HUES64 (cell line): Measurements from ENCODE around the gene C1GALT1.

Source experiments
- H3K27ac ChIP-seq: 2 replicates; pipeline ENCODE4 v1.7.0; 2013; ENCODE audit warnings: low read depth, low read length, inconsistent platforms
- H3K27me3 ChIP-seq: 2 replicates; pipeline ENCODE4 v1.6.1; 2013; ENCODE audit warnings: mild to moderate bottlenecking, low read length; ENCODE audit not compliant: insufficient read depth
- H3K36me3 ChIP-seq: 2 replicates; pipeline ENCODE4 v1.6.1; 2013; ENCODE audit warnings: mild to moderate bottlenecking, low read length; ENCODE audit not compliant: insufficient read depth
- H3K4me1 ChIP-seq: 2 replicates; pipeline ENCODE4 v1.6.1; 2013; ENCODE audit warnings: mild to moderate bottlenecking, low read length, moderate library complexity; ENCODE audit not compliant: insufficient read depth
- H3K4me3 ChIP-seq: 2 replicates; pipeline ENCODE4 v1.5.1; 2013; ENCODE audit warnings: mild to moderate bottlenecking, low read length, moderate library complexity
- H3K9ac ChIP-seq: 2 replicates; pipeline ENCODE4 v1.6.1; 2013; ENCODE audit warnings: mild to moderate bottlenecking, low read depth, low read length
- H3K9me3 ChIP-seq: 2 replicates; pipeline ENCODE4 v1.6.1; 2013; ENCODE audit warnings: low read depth, low read length; ENCODE audit not compliant: insufficient read depth
- WGBS: fragments of 150-250, 120-280 bp; methylation state at CpG from one replicate; pipeline ENCODE4 v1.1.7; 2013; ENCODE audit warnings: missing lambda C conversion rate; 5-methylcytosine and 5-hydroxymethylcytosine counted together

Gene C1GALT1

DNA sequence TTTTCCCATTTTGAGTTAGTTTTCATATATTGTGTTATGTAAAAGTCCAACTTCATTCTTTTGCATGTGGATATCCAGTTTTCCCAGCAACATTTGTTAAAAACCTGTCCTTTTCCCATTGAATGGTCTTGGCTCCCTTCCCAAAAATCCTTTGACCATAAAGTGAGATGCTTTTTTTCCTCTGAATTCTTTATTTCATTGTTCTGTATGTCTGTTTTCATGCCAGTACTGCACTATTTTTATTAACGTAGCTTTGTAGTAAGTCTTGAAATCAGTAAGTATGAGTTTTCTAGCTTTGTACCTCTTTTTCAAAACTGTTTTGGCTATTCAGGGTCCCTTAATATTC, 20.0 kb downstream of the C1GALT1 start:
- Histone ChIP-seq H3K4me1 (peaks cover 63% of the 10 kb centered on the region), H3K27me3 (no peaks in the 10 kb centered on the region), H3K9me3 (no peaks in the 10 kb centered on the region), H3K36me3 (no peaks in the 10 kb centered on the region), H3K4me3 (no peak overlapping the region), H3K27ac (peak overlapping the region; percentile 61), H3K9ac (no peak overlapping the region)
- WGBS = 100% methylated on average over 1 of the region's 1 CpG

DNA sequence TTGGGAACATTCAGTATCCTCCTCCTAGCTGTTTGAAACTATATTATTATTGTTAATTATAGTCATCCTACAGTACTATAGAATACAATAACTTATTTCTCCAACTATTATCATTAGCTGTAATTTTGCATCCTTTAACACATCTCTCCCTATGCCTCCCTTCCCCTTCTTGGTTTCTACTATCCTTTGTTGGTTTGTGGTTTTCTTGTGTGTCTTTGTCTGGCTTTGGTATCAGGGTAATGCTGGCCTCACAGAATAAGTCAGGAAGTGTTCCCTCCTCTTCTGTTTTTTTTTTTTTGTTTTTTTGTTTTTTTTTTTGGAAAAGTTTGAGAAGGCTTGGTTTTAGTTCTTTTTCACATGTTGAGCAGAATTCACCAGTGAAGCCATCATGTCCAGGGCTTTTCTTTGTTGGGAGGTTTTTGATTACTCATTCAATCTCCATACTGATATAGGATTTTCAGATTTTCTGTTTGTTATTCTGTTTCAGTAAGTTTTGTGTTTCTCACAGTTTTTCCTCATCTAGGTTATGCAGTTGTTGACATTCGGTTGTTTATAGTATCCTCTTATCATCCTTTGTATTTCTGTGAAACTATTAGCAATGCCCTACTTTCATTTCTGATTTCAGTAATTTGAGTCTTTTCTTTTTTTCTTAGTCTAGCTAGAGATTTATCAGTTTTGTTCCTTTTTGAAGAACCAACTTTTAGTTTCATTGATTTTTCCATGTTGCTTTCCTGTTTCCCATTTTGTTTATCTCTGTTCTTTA, 21.6 kb downstream of the C1GALT1 start:
- Histone ChIP-seq H3K36me3 (no peaks in the 10 kb centered on the region), H3K27me3 (no peaks in the 10 kb centered on the region), H3K4me1 (peaks cover 80% of the 10 kb centered on the region), H3K9ac (no peak overlapping the region), H3K9me3 (no peaks in the 10 kb centered on the region), H3K4me3 (no peak overlapping the region), H3K27ac (no peak overlapping the region)
- WGBS = no CpG with 5 or more reads among the region's 1 CpG

DNA sequence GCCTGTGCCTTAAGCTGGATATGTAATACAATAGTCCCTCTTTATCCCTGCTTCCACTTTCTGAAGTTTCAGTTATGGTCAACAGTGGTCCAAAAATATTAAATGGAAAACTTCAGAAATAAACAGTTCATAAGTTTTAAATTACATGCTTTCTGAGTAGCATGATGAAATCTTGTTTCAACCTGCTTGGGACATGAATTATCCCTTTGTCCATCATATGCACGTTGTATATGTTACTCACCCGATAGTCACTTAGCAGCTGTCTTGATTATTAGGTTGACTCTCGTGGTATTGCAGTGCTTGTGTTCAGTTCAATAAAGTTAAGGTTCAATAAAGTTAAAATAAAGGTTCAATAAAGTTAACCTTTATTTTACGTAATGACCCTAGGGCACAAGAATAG, 25.5 kb downstream of the C1GALT1 start:
- peak overlapping the region; percentile 100 for H3K27ac ChIP-seq
- H3K9ac ChIP-seq = no peak overlapping the region; the same call in 1 of the 2 replicates
- no peaks in the 10 kb centered on the region for H3K9me3 ChIP-seq
- H3K36me3 ChIP-seq = peaks cover 2% of the 10 kb centered on the region; the same call in 1 of the 2 replicates
- no peaks in the 10 kb centered on the region for H3K27me3 ChIP-seq
- 90% methylated on average over 4 of the region's 4 CpGs for WGBS
- peaks cover 95% of the 10 kb centered on the region for H3K4me1 ChIP-seq
- H3K4me3 ChIP-seq = no peak overlapping the region

DNA sequence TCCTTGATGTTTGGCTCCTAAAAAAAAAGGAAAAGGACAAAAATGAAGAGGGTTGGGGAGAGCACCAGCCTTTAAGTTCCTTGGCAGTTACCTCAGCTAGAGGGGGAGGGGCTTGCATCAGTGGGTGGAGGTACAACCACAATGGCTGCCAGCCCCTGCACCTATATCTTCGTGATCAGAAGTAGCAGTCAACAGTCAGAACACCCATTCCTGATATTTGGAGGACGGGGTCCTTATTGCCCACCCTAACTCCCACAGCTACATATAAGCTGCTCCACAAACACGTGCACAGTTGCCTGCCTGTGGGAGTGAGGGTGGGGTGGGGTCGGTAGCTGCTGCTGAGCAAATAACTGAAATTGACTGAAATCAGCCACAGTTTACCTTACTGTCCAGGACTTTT, 26.2 kb downstream of the C1GALT1 start:
- 45% methylated on average over 4 of the region's 4 CpGs for WGBS
- H3K4me3 ChIP-seq = peak overlapping the region; percentile 18; the same call in 1 of the 2 replicates
- H3K27me3 ChIP-seq = no peaks in the 10 kb centered on the region
- no peaks in the 10 kb centered on the region for H3K9me3 ChIP-seq
- peaks cover 95% of the 10 kb centered on the region for H3K4me1 ChIP-seq
- H3K9ac ChIP-seq = peak overlapping the region; percentile 38; the same call in 1 of the 2 replicates
- H3K36me3 ChIP-seq = peaks cover 3% of the 10 kb centered on the region; the same call in 1 of the 2 replicates
- H3K27ac ChIP-seq = peak overlapping the region; percentile 100

DNA sequence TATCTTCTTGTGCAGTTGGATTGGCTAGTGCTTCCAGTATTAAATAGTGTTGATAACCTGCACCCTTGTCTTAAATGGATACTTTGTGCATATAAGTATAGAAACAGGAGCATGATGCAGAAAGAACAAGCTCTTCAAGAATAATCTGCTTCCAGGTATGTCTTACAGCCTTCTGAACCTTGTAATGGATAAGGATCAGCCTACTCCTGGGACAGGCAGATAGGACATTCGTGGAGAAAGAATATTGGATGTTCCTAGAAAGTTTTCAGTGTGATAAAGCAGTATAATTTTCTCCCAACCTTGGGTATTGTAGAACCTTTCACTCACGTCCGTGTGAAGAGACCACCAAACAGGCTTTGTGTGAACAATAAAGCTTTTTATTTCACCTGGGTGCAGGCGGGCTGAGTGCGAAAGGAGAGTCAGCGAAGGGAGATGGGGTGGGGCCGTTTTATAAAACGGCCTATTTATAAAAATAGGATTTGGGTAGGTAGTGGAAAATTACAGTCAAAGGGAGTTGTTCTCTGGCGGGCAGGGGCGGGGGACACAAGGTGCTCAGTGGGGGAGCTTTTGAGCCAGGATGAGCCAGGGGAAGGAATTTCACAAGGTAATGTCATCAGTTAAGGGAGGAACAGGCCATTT, 27.2 kb downstream of the C1GALT1 start:
- H3K27ac ChIP-seq = peak overlapping the region; percentile 100
- H3K9ac ChIP-seq = peak overlapping the region; percentile 78
- 0 out of 2 replicates have a peak overlapping the region, but pooled peaks have one; percentile 17 for H3K4me3 ChIP-seq
- peaks cover 6% of the 10 kb centered on the region; the same call in 1 of the 2 replicates for H3K36me3 ChIP-seq
- H3K4me1 ChIP-seq = peaks cover 96% of the 10 kb centered on the region
- 15% methylated on average over 10 of the region's 10 CpGs for WGBS
- no peaks in the 10 kb centered on the region for H3K9me3 ChIP-seq
- no peaks in the 10 kb centered on the region for H3K27me3 ChIP-seq

DNA sequence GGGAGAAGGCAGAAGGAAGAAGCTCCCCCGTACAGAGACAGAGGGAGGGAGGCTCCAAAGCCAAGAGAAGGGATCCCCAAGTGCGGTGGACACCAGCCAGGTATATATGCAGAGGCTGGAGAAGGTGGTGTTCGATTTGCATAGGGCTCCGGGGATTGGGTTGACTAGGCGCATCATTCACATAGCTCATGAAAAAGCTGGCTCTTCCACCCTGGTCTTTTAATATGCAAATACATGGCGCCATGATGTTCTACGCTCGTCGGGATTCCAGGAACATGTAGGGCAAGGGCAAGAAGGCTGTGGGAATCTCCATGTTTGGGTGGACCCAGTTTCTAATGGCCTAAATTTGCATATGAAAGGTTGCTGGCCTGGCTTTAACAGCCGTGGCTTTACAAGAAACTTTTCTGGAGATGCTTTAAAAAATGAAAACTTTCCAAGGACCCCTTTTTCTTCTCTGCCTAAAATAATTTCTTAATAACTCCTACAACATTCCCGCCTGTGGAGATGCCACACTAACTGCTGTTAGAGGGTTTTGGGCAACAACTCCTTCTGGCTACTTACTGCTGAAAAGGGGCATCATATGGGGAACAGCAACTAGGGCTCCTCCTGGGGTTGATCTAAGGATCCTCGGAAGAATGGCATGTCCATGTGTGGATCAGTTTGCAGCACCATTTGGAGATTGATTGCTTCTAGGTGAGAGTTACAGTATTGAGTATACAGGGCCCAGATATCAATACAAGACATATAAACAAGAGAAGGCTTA, 28.3 kb downstream of the C1GALT1 start:
- peak overlapping the region; percentile 100 for H3K27ac ChIP-seq

DNA sequence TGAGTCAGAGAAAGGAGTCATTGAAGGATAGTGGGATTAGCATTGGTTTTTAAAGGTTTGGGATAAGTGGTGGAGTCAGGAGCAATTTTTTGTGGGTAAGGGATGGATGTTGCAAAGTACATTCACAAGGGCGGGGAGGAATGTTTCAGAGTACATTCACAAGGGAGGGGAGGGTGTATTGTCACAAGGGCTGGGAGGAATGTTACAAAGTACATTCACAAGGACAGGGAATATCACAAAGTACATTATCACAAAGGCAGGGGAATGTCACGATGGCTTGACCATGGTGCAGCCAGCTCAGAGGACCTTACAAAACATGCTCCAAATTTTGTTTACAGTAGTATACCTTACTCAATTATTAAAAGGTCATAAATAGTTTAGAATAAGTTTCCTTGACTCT, 30.3 kb downstream of the C1GALT1 start:
- WGBS = 76% methylated on average over 2 of the region's 2 CpGs

More for the DNA sequence above, 28.3 kb downstream of the C1GALT1 start:
- Histone ChIP-seq H3K4me1 (peaks cover 87% of the 10 kb centered on the region), H3K4me3 (peak overlapping the region; percentile 42), H3K27me3 (no peaks in the 10 kb centered on the region), H3K9me3 (no peaks in the 10 kb centered on the region), H3K36me3 (peaks cover 17% of the 10 kb centered on the region), H3K9ac (peak overlapping the region; percentile 78)
- WGBS = 11% methylated on average over 12 of the region's 12 CpGs

DNA sequence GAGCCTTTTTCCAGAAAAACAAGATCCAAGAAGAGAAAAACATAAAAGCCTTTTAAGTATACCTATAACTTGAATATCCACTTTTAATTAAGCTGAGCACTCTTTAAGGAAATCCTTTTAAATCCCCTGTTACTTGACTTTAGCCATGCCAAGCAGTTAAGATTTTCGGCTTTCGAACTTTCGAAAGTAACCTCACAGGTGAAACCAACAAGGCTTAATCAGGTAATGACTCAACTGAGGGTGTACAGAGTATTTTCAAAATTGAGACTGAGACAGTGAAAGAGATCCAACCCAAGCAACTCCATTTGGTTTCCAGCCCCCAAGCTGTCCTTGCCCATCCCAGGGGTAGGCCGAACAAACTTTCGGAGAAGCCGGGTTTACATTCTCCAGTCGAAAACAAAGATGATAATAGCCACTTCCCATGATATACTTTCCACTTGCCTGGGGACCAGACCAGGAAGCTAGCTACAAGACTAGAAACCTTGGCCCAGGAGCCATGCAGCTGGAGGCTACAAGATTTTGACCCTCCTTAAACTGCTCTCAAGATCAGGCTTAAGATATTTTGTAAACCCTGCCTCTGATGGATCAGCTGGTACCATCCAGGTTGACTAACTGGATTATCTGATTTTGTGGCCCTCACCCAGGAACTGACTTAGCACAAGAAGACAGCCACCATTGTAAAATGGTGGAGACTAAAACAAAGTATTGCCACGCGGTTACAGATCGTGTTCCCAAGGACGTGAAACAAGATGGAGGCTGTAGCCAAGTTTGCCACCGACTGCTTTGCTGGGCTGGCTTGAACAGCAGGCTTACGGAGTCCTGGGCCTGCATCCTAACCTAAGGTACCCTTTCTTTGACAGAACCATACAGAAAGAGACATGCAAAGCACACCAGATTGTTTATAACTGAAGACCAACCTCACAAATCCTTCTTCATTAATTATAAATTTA, 32.3 kb downstream of the C1GALT1 start:
- H3K9ac ChIP-seq = no peak overlapping the region
- peaks cover 54% of the 10 kb centered on the region for H3K36me3 ChIP-seq
- no peaks in the 10 kb centered on the region; the same call in 1 of the 2 replicates for H3K9me3 ChIP-seq
- H3K27me3 ChIP-seq = no peaks in the 10 kb centered on the region
- H3K4me3 ChIP-seq = no peak overlapping the region
- WGBS = 96% methylated on average over 13 of the region's 13 CpGs
- peaks cover 51% of the 10 kb centered on the region for H3K4me1 ChIP-seq
- H3K27ac ChIP-seq = no peak overlapping the region

More for the DNA sequence above, 30.3 kb downstream of the C1GALT1 start:
- H3K9ac ChIP-seq = no peak overlapping the region
- peaks cover 71% of the 10 kb centered on the region for H3K4me1 ChIP-seq
- H3K27me3 ChIP-seq = no peaks in the 10 kb centered on the region
- H3K9me3 ChIP-seq = no peaks in the 10 kb centered on the region
- H3K27ac ChIP-seq = peak overlapping the region; percentile 100
- H3K4me3 ChIP-seq = no peak overlapping the region
- peaks cover 37% of the 10 kb centered on the region for H3K36me3 ChIP-seq

DNA sequence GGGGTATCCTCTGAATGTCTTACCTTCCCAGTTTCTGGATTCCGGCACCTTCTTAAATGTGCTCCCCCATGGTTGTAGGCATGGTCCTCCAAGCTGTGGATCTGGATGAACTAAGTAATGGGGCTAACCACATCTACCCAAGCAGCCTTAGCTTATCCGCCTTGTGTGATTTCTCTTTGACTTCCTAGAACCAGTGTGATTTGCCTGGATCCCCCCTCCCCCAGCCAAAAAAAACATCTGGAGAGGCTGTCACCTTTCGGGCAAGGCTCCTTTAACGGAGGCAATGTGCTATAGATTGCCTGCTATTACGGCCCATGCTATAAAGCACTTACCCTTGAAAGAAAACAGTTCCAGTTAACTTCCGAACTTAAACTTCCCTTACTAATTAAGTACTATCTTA, 33.9 kb downstream of the C1GALT1 start:
- H3K27ac ChIP-seq = no peak overlapping the region
- peaks cover 57% of the 10 kb centered on the region for H3K36me3 ChIP-seq
- peaks cover 38% of the 10 kb centered on the region for H3K4me1 ChIP-seq
- no peaks in the 10 kb centered on the region; the same call in 1 of the 2 replicates for H3K9me3 ChIP-seq
- H3K4me3 ChIP-seq = no peak overlapping the region
- no peak overlapping the region for H3K9ac ChIP-seq
- 93% methylated on average over 6 of the region's 6 CpGs for WGBS
- H3K27me3 ChIP-seq = no peaks in the 10 kb centered on the region

DNA sequence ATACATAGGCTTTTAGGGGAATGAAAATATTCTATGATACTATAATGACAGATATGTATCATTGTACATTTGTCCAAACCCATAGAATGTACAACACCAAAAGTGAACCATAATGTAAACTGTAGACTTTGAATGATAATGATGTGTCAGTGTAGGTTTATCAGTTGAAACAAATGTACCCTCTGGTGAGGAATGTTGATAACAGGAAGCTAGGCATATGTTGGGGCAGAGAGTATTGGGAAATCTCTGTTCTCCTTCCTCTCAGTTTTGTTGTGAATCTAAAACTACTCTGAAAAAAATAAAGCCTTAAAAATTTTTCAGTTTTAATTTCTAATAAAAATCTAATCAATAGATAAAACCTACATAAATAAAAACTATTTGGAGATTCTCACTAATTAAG, 36.9 kb downstream of the C1GALT1 start:
- Histone ChIP-seq H3K9ac (no peak overlapping the region), H3K36me3 (peaks cover 60% of the 10 kb centered on the region), H3K9me3 (no peaks in the 10 kb centered on the region; the same call in 1 of the 2 replicates), H3K27me3 (no peaks in the 10 kb centered on the region), H3K4me3 (no peak overlapping the region), H3K4me1 (peaks cover 13% of the 10 kb centered on the region), H3K27ac (no peak overlapping the region)
